ENCODE results near the gene BECN2.

- no peak for TF ChIP-seq POLR2AphosphoS5 (IDR thresholded peaks at IDR 0.05; ENCODE audit: low read depth, low read length)
- TF ChIP-seq TAF1 (IDR thresholded peaks at IDR 0.05; ENCODE audit: low read depth, low read length): no peak
- no peak for TF ChIP-seq POLR2A (IDR thresholded peaks at IDR 0.05; ENCODE audit: low read depth, low read length)
- TF ChIP-seq POU2F2 (IDR thresholded peaks at IDR 0.05; ENCODE audit: low read depth, low read length): no peak
- TF ChIP-seq SPI1 (IDR thresholded peaks at IDR 0.05; ENCODE audit: low read depth, low read length): no peak
These were observed 22.4 kb downstream of the BECN2 start for GRCh38 chr1:241979926-241980325.

Data from GM12891 (cell line).